Measurements from ENCODE around the gene SMAD3.

- no peak for TF ChIP-seq CTCF (IDR thresholded peaks at IDR 0.05)
- TF ChIP-seq POLR2A (IDR thresholded peaks at IDR 0.05) = no peak
These were observed 119.0 kb downstream of the SMAD3 start for GRCh38 chr15:67184208-67184925.
